Esophagus muscularis mucosa (tissue), 4 donors: ENCODE data around the gene HABP2. TPM values are rescaled to one million over a fixed set of nuclear protein-coding genes. Genes with fewer than 3 reads are reported as not detected.

Source experiments
- DNase-seq: peaks from one replicate; pipeline ENCODE4 v3.0.0-alpha.2; 2017; ENCODE audit errors: extremely low spot score
- H3K27ac ChIP-seq, 4 donors: fragments of 200-600 bp; sonication (generic); replicated peaks in 1 of 4; 1 replicate in 3 of 4; 2 replicates in 1 of 4; pipeline ENCODE4 v1.5.1; 2016 to 2019; ENCODE audit warnings: mild to moderate bottlenecking in 1 of 4
- H3K27me3 ChIP-seq, 4 donors: fragments of 200-600 bp; sonication (generic); one replicate each; pipeline versions ENCODE4 v1.5.1 to v1.6.0; 2016 to 2019
- H3K36me3 ChIP-seq, 4 donors: fragments of 200-600 bp; sonication (generic); one replicate each; pipeline ENCODE4 v1.5.1; 2016 to 2019
- H3K4me1 ChIP-seq, 4 donors: fragments of 200-600 bp; sonication (generic); one replicate each; pipeline ENCODE4 v1.5.1; 2016 to 2019
- H3K4me3 ChIP-seq, 4 donors: fragments of 200-600 bp; sonication (generic); 1 replicate in 2 of 4; 2 replicates in 2 of 4; pipeline ENCODE4 v1.5.1; 2016 to 2019; ENCODE audit warnings: mild to moderate bottlenecking in 4 of 4, moderate library complexity in 1 of 4
- H3K9me3 ChIP-seq, 4 donors: fragments of 200-600 bp; sonication (generic); 1 replicate in 3 of 4; 2 replicates in 1 of 4; pipeline ENCODE4 v1.5.1; 2016 to 2019
- EP300 ChIP-seq: sonication (generic); formaldehyde crosslinking; IDR thresholded peaks from one replicate; pipeline ENCODE4 v1.6.1; 2017; ENCODE audit warnings: antibody characterized with exemption
- POLR2A ChIP-seq: fragments of 450-650 bp; IDR thresholded peaks from one replicate; pipeline ENCODE4 v1.6.1; 2017; ENCODE audit warnings: antibody characterized with exemption, moderate library complexity, mild to moderate bottlenecking, low read depth
- POLR2AphosphoS5 ChIP-seq, 2 donors: sonication (generic); formaldehyde crosslinking; IDR thresholded peaks; one replicate each; pipeline ENCODE4 v1.6.1; 2017; ENCODE audit warnings: antibody characterized with exemption in 2 of 2
- WGBS: methylation state at CpG from one replicate; pipeline ENCODE4 v1.1.5; 2018; 5-methylcytosine and 5-hydroxymethylcytosine counted together
- intact Hi-C: fragments of 100-400 bp; cut with DNase I; formaldehyde crosslinking; loops from one replicate; pipeline ENCODE4 v1.15.1; 2023
- total RNA-seq, 4 donors: library from RNA; depleted of rRNA; stranded (reverse); fragments of >200 nt; gene quantifications; one replicate each; pipeline versions ENCODE4 v1.1.0 to v1.2.1, GENCODE V29; 2016
- TF ChIP-seq, protein P1 (sequence below), 3 experiments: fragments of 200-600 bp in 2 of 3; fragments of 450-650 bp in 1 of 3; sonication (generic) in 2 of 3; IDR thresholded peaks; one replicate each; pipeline ENCODE4 v1.5.1; 2017 to 2019; ENCODE audit warnings: antibody characterized with exemption in 3 of 3, mild to moderate bottlenecking in 2 of 3, moderate library complexity in 1 of 3

HABP2 gene
- total RNA-seq, 4 donors from 2014 or later = not detected

DNA sequence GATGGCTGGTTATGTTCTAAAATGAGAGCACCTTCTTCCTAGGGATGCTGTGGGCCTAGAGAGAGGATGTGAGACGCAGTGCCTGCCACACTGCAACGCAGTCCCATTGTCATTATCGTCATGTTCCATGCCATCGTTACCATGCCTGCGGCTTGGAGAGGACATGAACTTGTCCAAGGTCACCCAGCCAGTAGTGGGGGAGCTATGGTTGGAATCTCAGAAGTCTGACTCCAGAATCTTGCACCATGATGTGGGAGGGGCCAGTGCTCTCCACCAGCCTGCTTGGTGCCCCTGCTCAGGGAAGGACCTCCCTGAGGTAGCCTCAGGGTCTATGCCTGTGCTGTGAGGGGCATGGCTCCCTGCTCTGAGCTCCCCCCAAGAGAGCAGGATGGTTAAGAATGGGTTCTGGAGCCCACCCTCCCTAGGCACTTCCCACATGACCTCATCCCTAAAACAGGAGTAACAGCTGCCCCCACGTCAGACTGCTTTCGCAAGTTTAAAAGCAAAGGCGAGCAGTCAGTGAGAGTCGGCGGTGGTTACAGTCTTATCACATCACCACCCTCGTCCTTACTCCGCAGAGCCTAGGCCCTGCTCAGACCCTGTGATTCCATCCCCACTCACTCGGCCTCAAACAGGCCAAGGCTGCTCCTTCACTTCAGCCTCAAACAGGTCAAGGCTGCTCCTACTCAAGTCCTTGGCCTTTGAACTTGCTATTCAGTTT, 50.4 kb downstream of the HABP2 start:
- no peaks in the 10 kb centered on the region for H3K9me3 ChIP-seq
- intact Hi-C loops = no loop called here
- no peak overlapping the region for H3K27ac ChIP-seq
- H3K4me3 ChIP-seq = no peak overlapping the region
- H3K4me1 ChIP-seq = peaks cover 0 to 5% (median 0%) of the 10 kb centered on the region in 4 donors
- H3K36me3 ChIP-seq = peaks cover 0 to 60% (median 0%) of the 10 kb centered on the region in 4 donors
- 82% methylated on average over 13 of the region's 13 CpGs for WGBS
- no peaks in the 10 kb centered on the region for H3K27me3 ChIP-seq
- no peak for DNase-seq
- no peak for TF ChIP-seq EP300
- no peak for TF ChIP-seq POLR2A
- TF ChIP-seq POLR2AphosphoS5 (IDR thresholded peaks at IDR 0.05) = no peak
- TF ChIP-seq, protein P1, sequence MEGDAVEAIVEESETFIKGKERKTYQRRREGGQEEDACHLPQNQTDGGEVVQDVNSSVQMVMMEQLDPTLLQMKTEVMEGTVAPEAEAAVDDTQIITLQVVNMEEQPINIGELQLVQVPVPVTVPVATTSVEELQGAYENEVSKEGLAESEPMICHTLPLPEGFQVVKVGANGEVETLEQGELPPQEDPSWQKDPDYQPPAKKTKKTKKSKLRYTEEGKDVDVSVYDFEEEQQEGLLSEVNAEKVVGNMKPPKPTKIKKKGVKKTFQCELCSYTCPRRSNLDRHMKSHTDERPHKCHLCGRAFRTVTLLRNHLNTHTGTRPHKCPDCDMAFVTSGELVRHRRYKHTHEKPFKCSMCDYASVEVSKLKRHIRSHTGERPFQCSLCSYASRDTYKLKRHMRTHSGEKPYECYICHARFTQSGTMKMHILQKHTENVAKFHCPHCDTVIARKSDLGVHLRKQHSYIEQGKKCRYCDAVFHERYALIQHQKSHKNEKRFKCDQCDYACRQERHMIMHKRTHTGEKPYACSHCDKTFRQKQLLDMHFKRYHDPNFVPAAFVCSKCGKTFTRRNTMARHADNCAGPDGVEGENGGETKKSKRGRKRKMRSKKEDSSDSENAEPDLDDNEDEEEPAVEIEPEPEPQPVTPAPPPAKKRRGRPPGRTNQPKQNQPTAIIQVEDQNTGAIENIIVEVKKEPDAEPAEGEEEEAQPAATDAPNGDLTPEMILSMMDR (IDR thresholded peaks at IDR 0.05) = no peak

DNA sequence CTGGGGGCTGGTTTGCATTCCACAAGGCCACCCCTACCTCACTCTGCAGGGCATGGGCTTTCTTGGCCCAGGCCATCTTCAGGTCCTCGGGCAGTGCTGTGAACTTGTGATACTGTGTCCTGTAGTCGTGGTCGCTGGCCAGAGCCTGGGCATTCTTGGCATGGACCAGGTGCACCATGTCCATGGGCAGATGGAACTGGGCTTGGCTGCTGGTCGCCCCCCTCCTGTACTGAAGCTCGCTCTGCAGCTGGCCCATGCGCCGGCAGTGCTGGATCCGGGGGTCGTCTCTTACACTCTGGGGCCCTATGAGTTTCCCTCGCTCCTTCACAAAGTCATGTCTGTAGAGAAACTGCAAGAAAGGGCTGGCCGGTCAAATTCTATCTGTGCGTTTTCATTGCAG, 51.7 kb downstream of the HABP2 start:
- intact Hi-C loops = no loop called here
- H3K27me3 ChIP-seq = no peaks in the 10 kb centered on the region
- peaks cover 0 to 8% (median 0%) of the 10 kb centered on the region in 4 donors for H3K4me1 ChIP-seq
- TF ChIP-seq POLR2A (no peak), POLR2AphosphoS5 (IDR thresholded peaks at IDR 0.05) (no peak), EP300 (no peak)
- TF ChIP-seq, protein P1 (IDR thresholded peaks at IDR 0.05) = no peak
- H3K36me3 ChIP-seq = peaks cover 0 to 64% (median 0%) of the 10 kb centered on the region in 4 donors
- H3K4me3 ChIP-seq = no peak overlapping the region
- no peaks in the 10 kb centered on the region for H3K9me3 ChIP-seq
- no peak overlapping the region for H3K27ac ChIP-seq
- WGBS = 89% methylated on average over 11 of the region's 12 CpGs
- DNase-seq = no peak

DNA sequence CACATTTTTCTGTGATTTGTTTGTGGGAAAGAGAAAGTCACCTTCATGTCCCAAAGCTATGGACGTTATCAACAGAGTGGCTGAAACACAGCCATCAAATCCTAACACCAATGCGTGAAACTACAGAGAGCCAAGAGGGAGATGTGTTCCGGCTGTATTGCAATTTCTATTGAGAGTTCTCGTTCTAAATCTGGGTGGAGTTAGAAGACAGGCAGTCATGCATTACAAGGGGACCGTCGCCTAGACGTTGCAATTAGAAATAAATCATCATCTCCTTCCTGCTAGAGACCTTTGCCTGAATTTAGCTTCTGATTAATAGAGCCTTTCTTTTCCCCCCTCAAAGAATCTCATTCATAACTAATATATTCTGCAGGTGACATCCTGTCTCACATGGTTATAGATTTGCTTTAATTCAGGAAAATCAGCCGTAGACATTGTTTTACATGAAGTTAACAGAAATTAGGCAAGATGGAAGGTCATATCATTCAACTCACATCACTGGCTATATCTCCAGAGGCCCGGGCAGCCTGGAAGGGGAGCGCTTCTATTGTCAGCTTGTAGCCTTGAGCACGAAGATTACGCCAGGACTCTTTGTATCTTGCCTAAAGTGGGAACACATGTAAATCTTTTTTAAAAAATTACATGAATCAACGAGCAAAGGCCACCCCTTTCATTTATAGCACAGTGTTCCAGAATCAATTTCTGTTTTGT, 52.6 kb downstream of the HABP2 start:
- Histone ChIP-seq H3K4me1 (peaks cover 2 to 8% (median 6%) of the 10 kb centered on the region in 4 donors), H3K27ac (no peak overlapping the region), H3K27me3 (no peaks in the 10 kb centered on the region), H3K9me3 (no peaks in the 10 kb centered on the region), H3K36me3 (peaks cover 0 to 62% (median 0%) of the 10 kb centered on the region in 4 donors), H3K4me3 (no peak overlapping the region)
- no peak for DNase-seq
- intact Hi-C loops = no loop called here
- WGBS = 67% methylated on average over 13 of the region's 13 CpGs
- TF ChIP-seq, protein P1 (IDR thresholded peaks at IDR 0.05) = no peak
- TF ChIP-seq EP300 (no peak), POLR2A (no peak), POLR2AphosphoS5 (IDR thresholded peaks at IDR 0.05) (no peak)

DNA sequence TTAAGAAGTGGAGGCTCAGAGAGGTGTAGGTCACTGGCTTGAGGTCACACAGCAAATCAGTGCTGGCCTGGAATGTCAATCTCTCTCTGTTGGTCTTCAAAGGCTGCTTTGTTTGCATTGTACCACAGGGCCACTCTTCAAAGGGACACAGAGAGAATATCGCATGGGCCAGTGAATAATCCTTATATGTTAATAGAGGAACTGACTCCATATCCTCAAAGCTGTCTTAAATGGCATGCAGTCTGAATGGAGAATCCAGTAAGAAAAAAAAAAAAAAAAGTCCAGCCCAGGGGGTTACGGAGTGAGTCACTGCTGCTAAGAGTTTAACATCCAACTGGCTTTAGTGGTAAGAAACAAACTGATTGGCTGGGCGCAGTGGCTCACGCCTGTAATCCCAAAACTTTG, 56.9 kb downstream of the HABP2 start:
- WGBS = 79% methylated on average over 4 of the region's 4 CpGs
- intact Hi-C loops = no loop called here
- Histone ChIP-seq H3K9me3 (no peaks in the 10 kb centered on the region), H3K4me1 (peaks cover 23 to 30% (median 26%) of the 10 kb centered on the region in 4 donors), H3K4me3 (no peak overlapping the region), H3K27me3 (no peaks in the 10 kb centered on the region), H3K27ac (no peak overlapping the region), H3K36me3 (peaks cover 0 to 48% (median 0%) of the 10 kb centered on the region in 4 donors)
- no peak for DNase-seq
- no peak for TF ChIP-seq POLR2AphosphoS5 (IDR thresholded peaks at IDR 0.05)
- no peak for TF ChIP-seq EP300
